GM19035 (cell line): ENCODE results near the gene C10orf120.

Experiments
- ATAC-seq: cut with Tn5 transposase; IDR thresholded peaks from one replicate; pipeline ENCODE4 v1.9.1; 2021; ENCODE audit not compliant: unreplicated experiment

Gene C10orf120

GRCh38 chr10:122699796-122700455 lies at the start of gene C10orf120:
TSS of gene C10orf120 (minus strand) at chr10:122699846. CDS start at chr10:122699790, 56 bp downstream.
- ATAC-seq = no peak

- no peak for ATAC-seq
Observed at GRCh38 chr10:122748496-122748895, 48.9 kb upstream of the C10orf120 start.

- ATAC-seq = no peak
Observed at GRCh38 chr10:122746408-122746807, 46.8 kb upstream of the C10orf120 start.

- ATAC-seq = no peak
Observed at GRCh38 chr10:122744257-122744656, 44.6 kb upstream of the C10orf120 start.

GRCh38 chr10:122740640-122741039 lies 41.0 kb upstream of the C10orf120 start:
- ATAC-seq = no peak

- ATAC-seq = no peak
Observed at GRCh38 chr10:122738031-122738430, 38.4 kb upstream of the C10orf120 start.

- ATAC-seq = no peak
Observed at GRCh38 chr10:122733931-122734665, 34.5 kb upstream of the C10orf120 start.

- ATAC-seq = no peak
Observed at GRCh38 chr10:122733443-122733842, 33.8 kb upstream of the C10orf120 start.

- ATAC-seq = no peak
Observed at GRCh38 chr10:122730238-122730637, 30.6 kb upstream of the C10orf120 start.

- no peak for ATAC-seq
Observed at GRCh38 chr10:122729126-122729525, 29.5 kb upstream of the C10orf120 start.

- ATAC-seq = no peak
Observed at GRCh38 chr10:122727426-122727825, 27.8 kb upstream of the C10orf120 start.

- ATAC-seq = no peak
Observed at GRCh38 chr10:122725768-122726167, 26.1 kb upstream of the C10orf120 start.

- no peak for ATAC-seq
Observed at GRCh38 chr10:122725006-122725405, 25.4 kb upstream of the C10orf120 start.

GRCh38 chr10:122721111-122721510 lies 21.5 kb upstream of the C10orf120 start:
- ATAC-seq = no peak

- ATAC-seq = no peak
Observed at GRCh38 chr10:122716025-122716424, 16.4 kb upstream of the C10orf120 start.

- ATAC-seq = no peak
Observed at GRCh38 chr10:122715576-122715975, 15.9 kb upstream of the C10orf120 start.

GRCh38 chr10:122713091-122713885 lies 13.6 kb upstream of the C10orf120 start:
- ATAC-seq = no peak

- ATAC-seq = no peak
Observed at GRCh38 chr10:122710576-122710975, 10.9 kb upstream of the C10orf120 start.

- no peak for ATAC-seq
Observed at GRCh38 chr10:122709971-122710370, 10.3 kb upstream of the C10orf120 start.

GRCh38 chr10:122707535-122707934 lies 7.9 kb upstream of the C10orf120 start:
- ATAC-seq = no peak

- no peak for ATAC-seq
Observed at GRCh38 chr10:122706947-122707346, 7.3 kb upstream of the C10orf120 start.

- ATAC-seq = no peak
Observed at GRCh38 chr10:122706467-122706866, 6.8 kb upstream of the C10orf120 start.
